Kidney glomerular epithelial cell (primary cell): ENCODE measurements around the gene STAG2.
"Not testable (repeated sequence)": the region's sequence is repeated elsewhere in the genome, so short reads cannot be mapped to it uniquely, and the experiment has no call there.

Experiments
- DNase-seq: peaks from one replicate; lab custom pipeline; 2025; lab: John Stamatoyannopoulos, UW

STAG2 gene

GRCh38 chrX:124042042-124042441 is 80.5 kb downstream of the STAG2 start:
- no peak for DNase-seq

- DNase-seq: no peak
Observed at GRCh38 chrX:124045109-124045508, 83.6 kb downstream of the STAG2 start.

DNA sequence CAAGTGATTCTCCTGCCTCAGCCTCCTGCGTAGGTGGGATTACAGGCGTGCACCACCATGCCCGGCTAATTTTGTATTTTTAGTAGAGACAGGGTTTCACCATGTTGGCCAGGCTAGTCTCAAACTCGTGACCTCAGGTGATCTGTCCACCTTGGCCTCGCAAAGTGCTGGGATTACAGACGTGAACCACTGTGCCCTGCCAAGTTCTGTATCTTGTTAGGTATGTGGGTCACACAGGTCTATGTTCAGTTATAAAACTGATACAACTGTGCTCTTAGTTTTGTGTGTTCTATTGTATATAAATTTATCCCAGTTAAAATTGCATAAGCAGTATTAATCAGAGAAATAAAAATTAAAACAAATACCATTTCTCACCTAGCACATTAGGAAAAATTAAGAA is 122.9 kb downstream of the STAG2 start:
- not testable (repeated sequence) for DNase-seq

DNA sequence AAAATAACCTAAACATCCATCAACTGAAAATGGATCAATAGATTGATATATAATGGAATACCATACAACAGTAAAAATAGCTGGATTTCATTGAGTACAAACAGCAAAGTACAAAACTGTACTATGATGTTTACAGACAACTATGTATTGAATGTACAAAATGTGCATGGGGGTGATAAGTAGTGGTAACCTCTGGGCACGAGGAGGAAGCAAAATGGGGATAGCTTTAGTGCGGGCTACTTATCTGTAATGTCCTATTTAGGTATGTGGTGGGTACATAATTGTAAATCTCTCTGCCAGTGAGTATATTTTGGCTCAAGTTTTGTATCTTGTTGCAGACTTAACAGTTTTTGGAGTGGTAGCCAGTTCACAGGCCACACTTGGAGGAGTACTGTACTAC is 123.6 kb downstream of the STAG2 start:
- no peak for DNase-seq

- no peak for DNase-seq
Observed at GRCh38 chrX:124086411-124086810, 124.9 kb downstream of the STAG2 start.

GRCh38 chrX:124087000-124087746 is 125.7 kb downstream of the STAG2 start:
- DNase-seq: no peak

DNA sequence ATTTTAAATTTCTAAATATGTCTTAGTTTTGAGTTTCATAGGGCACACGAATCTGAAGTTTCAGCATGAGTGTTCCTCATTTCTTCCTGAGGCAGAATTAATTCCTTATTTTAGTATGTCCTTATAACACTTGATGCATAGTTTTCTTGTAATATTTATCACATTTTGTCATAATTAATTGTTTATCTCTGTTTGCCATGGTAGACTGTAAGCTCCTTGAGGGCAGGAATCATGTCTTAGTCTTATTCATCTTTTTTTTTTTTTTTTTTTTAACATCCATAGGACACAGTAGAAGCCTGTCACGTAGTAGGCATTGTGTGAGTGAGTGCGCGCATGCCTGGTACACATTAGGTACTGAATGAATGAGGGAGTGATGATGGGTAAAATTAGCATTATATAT is 131.7 kb downstream of the STAG2 start:
- no peak for DNase-seq

DNA sequence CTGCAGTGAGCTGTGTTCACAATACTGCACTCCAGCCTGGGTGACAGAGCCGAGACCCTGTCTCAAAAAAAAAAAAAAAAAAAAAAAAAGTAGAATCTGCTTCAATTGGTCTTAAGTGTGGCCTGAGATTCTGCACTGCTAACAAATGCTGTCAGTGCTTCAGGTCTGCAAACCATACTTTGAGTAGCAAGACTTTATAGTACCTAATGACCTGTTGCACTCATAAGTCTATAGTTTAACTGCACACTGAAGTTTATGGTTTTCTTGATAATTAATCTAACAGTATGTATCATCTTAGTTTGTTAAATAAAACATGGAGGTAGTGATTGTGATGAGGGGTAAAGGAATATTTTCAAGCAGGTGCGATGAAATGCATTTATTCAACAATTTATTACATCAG is 135.6 kb downstream of the STAG2 start:
- no peak for DNase-seq

DNA sequence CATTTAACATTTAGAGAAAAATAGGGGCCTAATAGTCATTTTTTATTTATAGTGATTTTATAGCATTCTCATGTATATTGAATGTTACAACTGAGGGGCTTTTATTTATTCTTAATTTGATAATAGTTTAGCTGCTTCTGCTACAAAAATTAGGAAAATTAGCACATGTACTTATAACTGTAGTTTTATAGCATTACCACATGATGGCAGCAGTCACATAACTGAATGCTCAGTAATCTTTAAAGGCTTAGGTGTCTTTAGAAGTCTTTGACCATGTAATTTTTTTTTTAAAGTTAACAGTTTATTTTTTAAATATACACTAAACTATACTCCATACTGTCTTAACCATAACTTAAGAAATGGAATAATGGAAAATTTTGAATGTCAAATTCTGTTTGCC is 136.6 kb downstream of the STAG2 start:
- peak; percentile 2 for DNase-seq

DNA sequence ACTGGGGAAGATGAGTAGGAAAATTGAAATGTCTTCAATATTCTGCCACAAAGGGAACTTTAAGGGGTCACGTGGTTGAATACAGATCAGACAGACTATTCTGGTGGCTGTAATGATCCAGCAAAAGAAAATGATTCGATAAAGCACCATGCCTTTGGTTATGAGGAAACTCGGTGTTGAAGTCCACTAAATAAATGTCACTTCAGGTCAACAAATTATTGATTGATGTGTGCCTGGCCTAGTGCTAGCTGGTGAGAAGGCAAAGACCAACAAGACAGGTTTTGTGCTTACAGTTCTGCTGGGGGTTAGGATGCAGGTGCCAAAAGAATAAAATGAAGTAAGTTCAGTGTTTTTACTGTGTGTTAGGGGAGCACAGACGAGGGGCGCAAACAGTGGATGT is 142.5 kb downstream of the STAG2 start:
- DNase-seq: no peak

DNA sequence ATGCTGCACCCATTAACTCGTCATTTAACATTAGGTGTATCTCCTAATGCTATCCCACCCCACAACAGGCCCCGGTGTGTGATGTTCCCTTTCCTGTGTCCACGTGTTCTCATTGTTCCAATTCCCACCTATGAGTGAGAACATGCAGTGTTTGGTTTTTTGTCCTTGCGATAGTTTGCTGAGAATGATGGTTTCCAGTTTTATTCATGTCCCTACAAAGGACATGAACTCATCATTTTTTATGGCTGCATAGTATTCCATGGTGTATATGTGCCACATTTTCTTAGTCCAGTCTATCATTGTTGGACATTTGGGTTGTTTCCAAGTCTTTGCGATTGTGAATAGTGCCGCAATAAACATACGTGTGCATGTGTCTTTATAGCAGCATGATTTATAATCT is 143.0 kb downstream of the STAG2 start:
- not testable (repeated sequence) for DNase-seq

DNA sequence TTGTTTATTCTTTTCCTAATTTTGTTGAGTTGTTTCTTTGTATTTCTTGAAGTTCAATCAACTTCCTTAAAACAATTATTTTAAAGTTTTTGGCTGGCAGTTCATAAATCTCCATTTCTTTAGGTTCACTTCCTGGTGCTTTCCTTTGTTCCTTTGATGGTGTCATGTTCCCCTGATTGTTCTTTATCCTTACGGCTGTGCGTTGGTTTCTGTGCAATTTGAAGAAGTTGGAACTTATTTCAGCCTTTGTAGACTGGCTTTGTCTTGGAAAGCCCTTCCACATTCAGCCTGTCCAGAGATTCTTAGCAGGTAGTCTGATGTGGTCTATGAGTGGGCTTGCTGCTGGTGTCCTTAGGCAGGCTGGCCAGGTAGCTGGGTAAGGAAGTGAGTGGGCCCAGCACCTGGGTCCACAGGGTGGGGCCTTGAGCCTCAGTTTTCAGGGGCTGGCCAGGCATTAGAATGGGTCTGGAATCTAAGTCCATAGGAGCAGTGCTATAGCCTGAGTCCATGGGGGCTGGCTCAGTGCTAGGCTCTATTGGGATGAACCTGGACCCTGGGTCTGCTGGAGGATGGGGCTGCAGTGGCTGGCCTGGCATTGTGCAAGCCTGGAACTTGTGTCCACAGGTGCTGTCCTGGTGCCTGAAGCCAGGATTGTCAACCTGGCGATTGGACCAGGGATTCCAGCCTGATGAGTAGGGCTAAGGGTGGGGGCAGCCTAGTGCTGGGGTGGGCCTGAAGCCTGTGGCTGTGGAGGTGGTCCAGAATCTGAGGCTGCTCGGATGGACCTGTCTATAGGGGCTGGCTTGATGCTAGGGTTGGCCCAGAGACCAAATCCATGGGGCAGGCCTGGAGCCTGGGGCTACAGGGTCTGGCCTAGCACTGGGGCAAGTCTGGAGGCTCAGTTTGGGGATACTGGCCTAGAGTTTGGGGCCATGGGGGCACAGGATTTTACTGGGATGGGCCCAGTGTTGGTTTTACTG is 152.4 kb downstream of the STAG2 start:
- no peak for DNase-seq

GRCh38 chrX:124117325-124117724 is 155.8 kb downstream of the STAG2 start:
- no peak for DNase-seq

DNA sequence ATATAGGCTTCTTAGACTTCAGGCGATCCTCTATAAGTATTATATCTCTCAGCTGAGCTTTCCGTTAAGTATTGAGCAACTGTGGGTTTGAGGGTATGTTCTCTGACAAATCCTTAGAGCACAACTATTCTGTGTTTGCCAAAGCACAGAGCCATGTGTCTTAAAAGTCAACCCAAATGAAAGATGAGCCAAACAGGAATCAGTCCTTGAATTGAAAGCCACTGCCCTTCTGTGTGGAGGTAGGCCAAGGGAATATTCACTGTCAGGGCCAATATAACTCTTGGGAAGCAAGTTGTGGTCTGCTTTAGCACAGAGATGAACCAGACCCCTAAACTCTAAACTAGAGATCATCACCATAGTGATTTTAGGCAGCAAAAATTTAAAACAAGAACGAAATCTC is 164.0 kb downstream of the STAG2 start:
- no peak for DNase-seq

DNA sequence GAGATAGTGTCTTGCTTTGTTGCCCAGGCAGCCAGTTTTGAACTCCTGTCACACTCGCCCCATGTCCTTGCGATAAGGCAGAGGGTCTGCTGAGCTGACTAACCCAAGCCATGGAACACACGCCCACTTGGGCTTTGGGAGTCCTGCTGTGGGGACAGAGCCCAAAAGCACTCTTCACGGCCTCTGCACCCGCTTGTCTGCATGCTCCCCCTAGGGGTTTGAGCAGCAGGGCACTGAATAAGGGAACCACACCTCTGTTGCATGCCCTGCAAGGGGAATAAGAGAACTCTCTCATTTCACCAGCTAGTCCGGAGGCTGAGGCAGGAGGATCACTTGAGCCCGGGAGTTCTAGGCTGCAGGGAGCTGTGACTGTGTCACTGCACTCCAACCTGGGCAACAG is 166.0 kb downstream of the STAG2 start:
- DNase-seq: no peak

DNA sequence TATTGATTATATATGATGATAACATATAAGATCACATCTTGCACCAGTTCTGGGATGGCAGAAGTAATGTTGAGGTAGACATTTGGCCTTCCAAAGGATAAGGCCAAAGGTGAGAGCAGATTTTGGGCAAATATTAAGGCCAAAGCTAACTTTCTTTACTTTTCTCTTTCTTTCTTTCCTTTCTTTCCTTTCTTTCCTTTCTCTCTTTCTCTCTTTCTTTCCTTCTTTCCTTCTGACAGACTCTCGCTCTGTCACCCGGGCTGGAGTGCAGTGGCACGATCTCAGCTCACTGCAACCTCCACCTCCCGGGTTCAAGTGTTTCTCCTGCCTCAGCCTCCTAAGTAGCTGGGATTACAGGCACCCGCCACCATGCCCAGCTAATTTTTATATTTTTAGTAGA is 170.9 kb downstream of the STAG2 start:
- not testable (repeated sequence) for DNase-seq

GRCh38 chrX:124145749-124146148 is 184.2 kb downstream of the STAG2 start:
- DNase-seq: no peak

DNA sequence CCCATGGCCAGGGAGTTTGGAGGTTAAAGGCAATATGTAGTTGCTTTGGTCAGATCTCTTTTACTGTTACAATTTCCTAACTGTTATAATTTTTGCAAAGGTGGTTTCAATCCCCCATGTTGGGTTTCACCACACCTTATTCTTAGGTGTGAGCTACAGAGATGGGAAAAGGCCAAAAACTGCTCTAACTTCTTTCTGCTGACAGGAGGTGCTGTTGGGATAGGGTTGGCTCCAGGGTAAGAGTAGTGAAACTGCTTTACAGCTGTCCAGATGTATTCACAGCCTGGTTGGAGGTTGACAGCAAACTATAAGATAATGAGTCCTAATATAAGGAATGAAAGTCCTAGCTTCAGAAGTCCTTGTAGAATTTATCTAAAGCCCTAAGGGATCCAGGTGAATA is 189.7 kb downstream of the STAG2 start:
- no peak for DNase-seq
